Neuronal stem cell (in vitro differentiated cells): Measurements from ENCODE around the gene MROH2B.
"Not testable (repeated sequence)": the region's sequence is repeated elsewhere in the genome, so short reads cannot be mapped to it uniquely, and the experiment has no call there.

Source experiments
- DNase-seq: peaks from one replicate; pipeline ENCODE4 v3.0.0-alpha.2; 2013; ENCODE audit warnings: low spot score
- H2AFZ ChIP-seq: one replicate; pipeline ENCODE4 v1.6.1; 2013; ENCODE audit warnings: mild to moderate bottlenecking, low read length, inconsistent platforms
- H2AK5ac ChIP-seq: 2 replicates; pipeline ENCODE4 v1.6.1; 2013; ENCODE audit warnings: low read depth, mild to moderate bottlenecking, inconsistent platforms, low read length, moderate library complexity, mixed read lengths
- H2BK120ac ChIP-seq: 2 replicates; pipeline ENCODE4 v1.6.1; 2013; ENCODE audit warnings: low read depth, mild to moderate bottlenecking, inconsistent platforms, low read length, moderate library complexity, mixed read lengths
- H2BK12ac ChIP-seq: one replicate; pipeline ENCODE4 v1.6.1; 2013; ENCODE audit warnings: low read length, inconsistent platforms
- H2BK15ac ChIP-seq: 2 replicates; pipeline ENCODE4 v1.6.1; 2013; ENCODE audit warnings: mild to moderate bottlenecking, low read length, inconsistent platforms, mixed read lengths
- H2BK5ac ChIP-seq: one replicate; pipeline ENCODE4 v1.6.1; 2013; ENCODE audit warnings: inconsistent platforms, mild to moderate bottlenecking, low read length, moderate library complexity
- H3K14ac ChIP-seq: one replicate; pipeline ENCODE4 v1.6.1; 2013; ENCODE audit warnings: low read length, inconsistent platforms
- H3K18ac ChIP-seq: 2 replicates; pipeline ENCODE4 v1.6.1; 2013; ENCODE audit warnings: low read length, inconsistent platforms
- H3K23ac ChIP-seq: 2 replicates; pipeline ENCODE4 v1.6.1; 2013; ENCODE audit warnings: low read depth, mild to moderate bottlenecking, mixed read lengths, low read length, inconsistent platforms; ENCODE audit not compliant: poor library complexity
- H3K27ac ChIP-seq: replicated peaks from 3 replicates; pipeline ENCODE4 v1.5.1; 2013; ENCODE audit warnings: low read length, inconsistent platforms
- H3K27me3 ChIP-seq, 3 experiments: 2 replicates each; pipeline ENCODE4 v1.6.1; 2013; ENCODE audit warnings: low read length in 3 of 3, mild to moderate bottlenecking in 2 of 3, inconsistent platforms in 1 of 3, low read depth in 1 of 3, mixed read lengths in 1 of 3, moderate library complexity in 1 of 3; ENCODE audit not compliant: control insufficient read depth in 3 of 3, insufficient read depth in 3 of 3
- H3K36me3 ChIP-seq, 2 donors: replicated peaks in 1 of 2; 2 replicates each; pipeline ENCODE4 v1.6.1; 2013; ENCODE audit warnings: low read length in 2 of 2; ENCODE audit not compliant: control insufficient read depth in 2 of 2, insufficient read depth in 2 of 2
- H3K4ac ChIP-seq: 2 replicates; pipeline ENCODE4 v1.6.1; 2013; ENCODE audit warnings: inconsistent platforms, mild to moderate bottlenecking, low read length, moderate library complexity
- H3K4me1 ChIP-seq, 2 donors: 1 replicate in 1 of 2; 2 replicates in 1 of 2; pipeline ENCODE4 v1.6.1; 2013; ENCODE audit warnings: low read length in 2 of 2, low read depth in 1 of 2; ENCODE audit not compliant: control insufficient read depth in 2 of 2, insufficient read depth in 1 of 2
- H3K4me2 ChIP-seq: one replicate; pipeline ENCODE4 v1.6.1; 2013; ENCODE audit warnings: mild to moderate bottlenecking, low read length, inconsistent platforms; ENCODE audit not compliant: insufficient read depth, poor library complexity, severe bottlenecking
- H3K4me3 ChIP-seq, 2 donors: 2 replicates each; pipeline ENCODE4 v1.5.1; 2013; ENCODE audit warnings: low read length in 2 of 2, mild to moderate bottlenecking in 2 of 2, inconsistent platforms in 1 of 2, moderate library complexity in 1 of 2
- H3K79me1 ChIP-seq: one replicate; pipeline ENCODE4 v1.6.1; 2013; ENCODE audit warnings: low read depth, mild to moderate bottlenecking, inconsistent platforms, low read length, moderate library complexity
- H3K9ac ChIP-seq: one replicate; pipeline ENCODE4 v1.6.1; 2013; ENCODE audit warnings: mild to moderate bottlenecking, low read depth, low read length, inconsistent platforms; ENCODE audit not compliant: poor library complexity
- H3K9me3 ChIP-seq, 2 donors: replicated peaks in 1 of 2; 2 replicates each; pipeline versions ENCODE3 to v1.6.1; 2013; ENCODE audit warnings: low read length in 2 of 2, mild to moderate bottlenecking in 2 of 2, inconsistent platforms in 1 of 2, low read depth in 1 of 2, mixed read lengths in 1 of 2, moderate library complexity in 1 of 2; ENCODE audit not compliant: control insufficient read depth in 2 of 2, insufficient read depth in 1 of 2
- H4K8ac ChIP-seq: one replicate; pipeline ENCODE4 v1.6.1; 2013; ENCODE audit warnings: low read depth, mild to moderate bottlenecking, inconsistent platforms, low read length, moderate library complexity
- H4K91ac ChIP-seq: one replicate; pipeline ENCODE4 v1.6.1; 2013; ENCODE audit warnings: low read length, low read depth, mild to moderate bottlenecking, inconsistent platforms; ENCODE audit not compliant: poor library complexity
- WGBS, 2 donors: extraction: QIAGEN DNeasy Blood & Tissue Kit; methylation state at CpG; one replicate each; pipeline ENCODE4 v1.1.7; 2013; ENCODE audit warnings: missing lambda C conversion rate in 2 of 2, mixed read lengths in 1 of 2; ENCODE audit not compliant: insufficient read length in 2 of 2, insufficient replicate concordance in 1 of 2; ENCODE audit errors: extremely low coverage in 2 of 2; 5-methylcytosine and 5-hydroxymethylcytosine counted together

MROH2B gene

DNA sequence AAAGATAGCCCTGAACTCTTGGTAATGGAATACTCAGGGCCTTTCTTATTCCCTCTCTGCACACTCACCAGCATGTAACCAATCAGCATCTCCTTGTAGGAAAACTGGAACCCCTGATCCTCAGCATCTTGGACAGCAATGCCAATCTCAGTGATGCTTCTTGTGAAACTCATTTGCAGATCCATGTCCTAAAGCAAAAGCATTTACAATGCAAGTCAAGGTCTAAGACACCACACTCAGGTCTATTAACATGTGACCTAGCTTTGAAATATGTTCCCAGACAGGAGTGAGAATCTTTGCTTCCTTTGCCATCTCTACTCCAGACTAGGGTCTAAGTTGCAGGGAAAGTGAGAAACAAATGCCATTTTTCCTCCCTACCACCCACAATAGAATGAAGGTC is 38.2 kb downstream of the MROH2B start:
- H3K79me1 ChIP-seq, result no peaks in the 10 kb centered on the region
- H3K36me3 ChIP-seq, result no peaks in the 10 kb centered on the region
- no peak overlapping the region for H2BK12ac ChIP-seq
- DNase-seq, result no peak
- no peak overlapping the region for H3K14ac ChIP-seq
- no peak overlapping the region for H3K18ac ChIP-seq
- H2AK5ac ChIP-seq, result no peak overlapping the region
- H3K27me3 ChIP-seq, result no peaks in the 10 kb centered on the region
- no peak overlapping the region for H4K8ac ChIP-seq
- no peaks in the 10 kb centered on the region for H3K9me3 ChIP-seq
- H3K23ac ChIP-seq, result no peak overlapping the region
- H3K27ac ChIP-seq, result no peak overlapping the region
- H3K4me1 ChIP-seq, result no peaks in the 10 kb centered on the region
- H2AFZ ChIP-seq, result no peak overlapping the region
- no peak overlapping the region for H3K4me3 ChIP-seq
- H2BK120ac ChIP-seq, result no peak overlapping the region
- H2BK5ac ChIP-seq, result no peak overlapping the region
- no peak overlapping the region for H2BK15ac ChIP-seq
- no peak overlapping the region for H3K4me2 ChIP-seq
- no peak overlapping the region for H3K9ac ChIP-seq
- H3K4ac ChIP-seq, result no peak overlapping the region
- no peak overlapping the region for H4K91ac ChIP-seq

- not testable (repeated sequence) for H3K18ac ChIP-seq, H3K4ac ChIP-seq, H2BK15ac ChIP-seq, H3K4me1 ChIP-seq, H3K9me3 ChIP-seq, H2AFZ ChIP-seq, H3K79me1 ChIP-seq, H2BK12ac ChIP-seq, H4K91ac ChIP-seq, H3K36me3 ChIP-seq, H2BK5ac ChIP-seq, H3K9ac ChIP-seq, H3K4me2 ChIP-seq, H3K27me3 ChIP-seq, H3K14ac ChIP-seq, DNase-seq, H3K4me3 ChIP-seq, H2AK5ac ChIP-seq, H3K27ac ChIP-seq, H4K8ac ChIP-seq, H2BK120ac ChIP-seq, H3K23ac ChIP-seq
- WGBS, 2 donors, result no CpG with 5 or more reads among the region's 8 CpGs
These were observed 48.5 kb downstream of the MROH2B start for GRCh38 chr5:41022600-41022999.

GRCh38 chr5:41012318-41012717 is 58.8 kb downstream of the MROH2B start:
- WGBS, 2 donors, result no CpG with 5 or more reads among the region's 4 CpGs
- no peaks in the 10 kb centered on the region for H3K36me3 ChIP-seq
- no peak overlapping the region for H2BK12ac ChIP-seq
- H3K27ac ChIP-seq, result no peak overlapping the region
- H4K8ac ChIP-seq, result no peak overlapping the region
- no peak overlapping the region for H3K4me3 ChIP-seq
- H2BK15ac ChIP-seq, result no peak overlapping the region
- H3K27me3 ChIP-seq, result no peaks in the 10 kb centered on the region
- no peak overlapping the region for H2BK120ac ChIP-seq
- H3K4ac ChIP-seq, result no peak overlapping the region
- H3K9ac ChIP-seq, result no peak overlapping the region
- H3K23ac ChIP-seq, result no peak overlapping the region
- no peaks in the 10 kb centered on the region for H3K79me1 ChIP-seq
- H3K18ac ChIP-seq, result no peak overlapping the region
- H3K9me3 ChIP-seq, result no peaks in the 10 kb centered on the region
- no peak overlapping the region for H2AFZ ChIP-seq
- H3K4me2 ChIP-seq, result no peak overlapping the region
- no peak overlapping the region for H4K91ac ChIP-seq
- H2AK5ac ChIP-seq, result no peak overlapping the region
- no peak for DNase-seq
- no peaks in the 10 kb centered on the region for H3K4me1 ChIP-seq
- no peak overlapping the region for H3K14ac ChIP-seq
- no peak overlapping the region for H2BK5ac ChIP-seq

GRCh38 chr5:41010572-41010971 is 60.6 kb downstream of the MROH2B start:
- Histone ChIP-seq H3K9me3 (no peaks in the 10 kb centered on the region), H3K9ac (no peak overlapping the region), H2BK120ac (no peak overlapping the region), H4K8ac (no peak overlapping the region), H3K4me2 (no peak overlapping the region), H3K27me3 (no peaks in the 10 kb centered on the region), H2AFZ (no peak overlapping the region), H2BK12ac (no peak overlapping the region), H2BK15ac (no peak overlapping the region), H4K91ac (no peak overlapping the region), H3K4me1 (no peaks in the 10 kb centered on the region), H3K4me3 (no peak overlapping the region), H2AK5ac (no peak overlapping the region), H3K4ac (no peak overlapping the region), H3K18ac (no peak overlapping the region), H2BK5ac (no peak overlapping the region), H3K36me3 (no peaks in the 10 kb centered on the region), H3K79me1 (no peaks in the 10 kb centered on the region), H3K27ac (no peak overlapping the region), H3K23ac (no peak overlapping the region), H3K14ac (no peak overlapping the region)
- no peak for DNase-seq
- WGBS, 2 donors, result no CpG with 5 or more reads among the region's 6 CpGs
